Lower leg skin (tissue), 3 donors: ENCODE measurements around the gene EPHA1.

ENCODE experiments used
- POLR2A ChIP-seq, 2 donors: fragments of 450-650 bp; IDR thresholded peaks; one replicate each; pipeline ENCODE4 v1.6.1; 2016 to 2017; ENCODE audit warnings: antibody characterized with exemption in 2 of 2, mild to moderate bottlenecking in 1 of 2, moderate library complexity in 1 of 2
- TF ChIP-seq, protein P1 (sequence below), 3 donors: fragments of 450-650 bp; IDR thresholded peaks; one replicate each; pipeline ENCODE4 v1.5.1; 2016; ENCODE audit warnings: antibody characterized with exemption in 3 of 3, mild to moderate bottlenecking in 3 of 3, moderate library complexity in 2 of 3

GRCh38 chr7:143449793-143450192 is 41.1 kb upstream of the EPHA1 start:
- TF ChIP-seq POLR2A (IDR thresholded peaks at IDR 0.05): no peak
- TF ChIP-seq, protein P1, sequence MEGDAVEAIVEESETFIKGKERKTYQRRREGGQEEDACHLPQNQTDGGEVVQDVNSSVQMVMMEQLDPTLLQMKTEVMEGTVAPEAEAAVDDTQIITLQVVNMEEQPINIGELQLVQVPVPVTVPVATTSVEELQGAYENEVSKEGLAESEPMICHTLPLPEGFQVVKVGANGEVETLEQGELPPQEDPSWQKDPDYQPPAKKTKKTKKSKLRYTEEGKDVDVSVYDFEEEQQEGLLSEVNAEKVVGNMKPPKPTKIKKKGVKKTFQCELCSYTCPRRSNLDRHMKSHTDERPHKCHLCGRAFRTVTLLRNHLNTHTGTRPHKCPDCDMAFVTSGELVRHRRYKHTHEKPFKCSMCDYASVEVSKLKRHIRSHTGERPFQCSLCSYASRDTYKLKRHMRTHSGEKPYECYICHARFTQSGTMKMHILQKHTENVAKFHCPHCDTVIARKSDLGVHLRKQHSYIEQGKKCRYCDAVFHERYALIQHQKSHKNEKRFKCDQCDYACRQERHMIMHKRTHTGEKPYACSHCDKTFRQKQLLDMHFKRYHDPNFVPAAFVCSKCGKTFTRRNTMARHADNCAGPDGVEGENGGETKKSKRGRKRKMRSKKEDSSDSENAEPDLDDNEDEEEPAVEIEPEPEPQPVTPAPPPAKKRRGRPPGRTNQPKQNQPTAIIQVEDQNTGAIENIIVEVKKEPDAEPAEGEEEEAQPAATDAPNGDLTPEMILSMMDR (IDR thresholded peaks at IDR 0.05): no peak
